A549 (cell line): ENCODE results near the gene CTAGE15.
"Not testable (repeated sequence)": the region's sequence is repeated elsewhere in the genome, so short reads cannot be mapped to it uniquely, and the experiment has no call there.

Experiments used
- BHLHE40 ChIP-seq: IDR thresholded peaks from 2 replicates; pipeline ENCODE4 v1.6.1; 2012; ENCODE audit warnings: low read depth, low read length, inconsistent platforms
- EP300 ChIP-seq, 2 experiments: fragments of >200 bp; sonication (Bioruptor Twin); formaldehyde crosslinking; IDR thresholded peaks; 2 replicates in 1 of 2; 3 replicates in 1 of 2; pipeline ENCODE4 v1.6.1; 2016 to 2017
- NR3C1 ChIP-seq: fragments of >200 bp; sonication (Bioruptor Twin); formaldehyde crosslinking; IDR thresholded peaks from 3 replicates; pipeline ENCODE4 v1.6.1; 2017
- POLR2A ChIP-seq: IDR thresholded peaks from 2 replicates; pipeline ENCODE4 v1.6.1; 2012; ENCODE audit warnings: mild to moderate bottlenecking, low read length
- TF ChIP-seq, protein P1 (sequence below): fragments of >200 bp; sonication (Bioruptor Twin); formaldehyde crosslinking; IDR thresholded peaks from 3 replicates; pipeline ENCODE4 v1.5.1; 2016
- TF ChIP-seq, protein P2 (sequence below): fragments of 450-650 bp; IDR thresholded peaks from 2 replicates; pipeline ENCODE4 v1.6.1; 2014; ENCODE audit warnings: antibody characterized with exemption
- TF ChIP-seq, protein P3 (sequence below): fragments of >200 bp; sonication (Bioruptor Twin); formaldehyde crosslinking; IDR thresholded peaks from 3 replicates; pipeline ENCODE4 v1.6.1; 2016

DNA sequence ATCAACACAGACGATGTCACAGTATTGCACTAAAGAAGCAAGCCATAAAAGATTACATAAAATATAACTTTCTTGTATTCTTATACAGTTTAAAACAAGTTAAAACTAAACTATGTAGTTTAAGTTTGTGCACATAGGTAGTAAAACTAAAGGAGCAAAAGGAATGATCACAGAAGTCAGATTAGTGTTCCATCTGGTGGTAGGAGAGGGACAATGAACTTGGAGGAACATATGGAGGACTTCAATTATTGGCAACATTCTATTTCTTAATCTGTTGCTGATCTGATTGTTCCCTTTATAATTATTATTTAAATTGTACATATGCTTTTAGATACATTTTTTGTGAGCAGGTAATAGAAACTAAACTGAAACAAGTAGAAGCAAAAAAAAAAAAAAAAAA is 5.6 kb upstream of the CTAGE15 start:
- TF ChIP-seq, protein P1, sequence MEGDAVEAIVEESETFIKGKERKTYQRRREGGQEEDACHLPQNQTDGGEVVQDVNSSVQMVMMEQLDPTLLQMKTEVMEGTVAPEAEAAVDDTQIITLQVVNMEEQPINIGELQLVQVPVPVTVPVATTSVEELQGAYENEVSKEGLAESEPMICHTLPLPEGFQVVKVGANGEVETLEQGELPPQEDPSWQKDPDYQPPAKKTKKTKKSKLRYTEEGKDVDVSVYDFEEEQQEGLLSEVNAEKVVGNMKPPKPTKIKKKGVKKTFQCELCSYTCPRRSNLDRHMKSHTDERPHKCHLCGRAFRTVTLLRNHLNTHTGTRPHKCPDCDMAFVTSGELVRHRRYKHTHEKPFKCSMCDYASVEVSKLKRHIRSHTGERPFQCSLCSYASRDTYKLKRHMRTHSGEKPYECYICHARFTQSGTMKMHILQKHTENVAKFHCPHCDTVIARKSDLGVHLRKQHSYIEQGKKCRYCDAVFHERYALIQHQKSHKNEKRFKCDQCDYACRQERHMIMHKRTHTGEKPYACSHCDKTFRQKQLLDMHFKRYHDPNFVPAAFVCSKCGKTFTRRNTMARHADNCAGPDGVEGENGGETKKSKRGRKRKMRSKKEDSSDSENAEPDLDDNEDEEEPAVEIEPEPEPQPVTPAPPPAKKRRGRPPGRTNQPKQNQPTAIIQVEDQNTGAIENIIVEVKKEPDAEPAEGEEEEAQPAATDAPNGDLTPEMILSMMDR, result not testable (repeated sequence)
- not testable (repeated sequence) for TF ChIP-seq POLR2A; EP300 (IDR thresholded peaks at IDR 0.05); NR3C1; BHLHE40
- TF ChIP-seq, protein P2, sequence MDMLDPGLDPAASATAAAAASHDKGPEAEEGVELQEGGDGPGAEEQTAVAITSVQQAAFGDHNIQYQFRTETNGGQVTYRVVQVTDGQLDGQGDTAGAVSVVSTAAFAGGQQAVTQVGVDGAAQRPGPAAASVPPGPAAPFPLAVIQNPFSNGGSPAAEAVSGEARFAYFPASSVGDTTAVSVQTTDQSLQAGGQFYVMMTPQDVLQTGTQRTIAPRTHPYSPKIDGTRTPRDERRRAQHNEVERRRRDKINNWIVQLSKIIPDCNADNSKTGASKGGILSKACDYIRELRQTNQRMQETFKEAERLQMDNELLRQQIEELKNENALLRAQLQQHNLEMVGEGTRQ, result not testable (repeated sequence)
- TF ChIP-seq, protein P3, sequence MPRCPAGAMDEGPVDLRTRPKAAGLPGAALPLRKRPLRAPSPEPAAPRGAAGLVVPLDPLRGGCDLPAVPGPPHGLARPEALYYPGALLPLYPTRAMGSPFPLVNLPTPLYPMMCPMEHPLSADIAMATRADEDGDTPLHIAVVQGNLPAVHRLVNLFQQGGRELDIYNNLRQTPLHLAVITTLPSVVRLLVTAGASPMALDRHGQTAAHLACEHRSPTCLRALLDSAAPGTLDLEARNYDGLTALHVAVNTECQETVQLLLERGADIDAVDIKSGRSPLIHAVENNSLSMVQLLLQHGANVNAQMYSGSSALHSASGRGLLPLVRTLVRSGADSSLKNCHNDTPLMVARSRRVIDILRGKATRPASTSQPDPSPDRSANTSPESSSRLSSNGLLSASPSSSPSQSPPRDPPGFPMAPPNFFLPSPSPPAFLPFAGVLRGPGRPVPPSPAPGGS, result not testable (repeated sequence)
